HepG2 (cell line): Measurements from ENCODE around the gene TNFSF13. TPM values are rescaled to one million over a fixed set of nuclear protein-coding genes. Genes with fewer than 3 reads are reported as not detected.

Experiments
- GATAD1 ChIP-seq: IDR thresholded peaks from 2 replicates; pipeline ENCODE4 v1.6.1; 2016; ENCODE audit warnings: missing genetic modification reagents, missing compliant biosample characterization
- MBNL3 ChIP-seq: fragments of 250-450 bp; sonication (Bioruptor Pico); conservative IDR thresholded peaks from 2 replicates; pipeline ENCODE4 v1.8.0; 2022; ENCODE audit warnings: mild to moderate bottlenecking, inconsistent platforms
- PHF5A ChIP-seq: IDR thresholded peaks from one replicate; pipeline ENCODE4 v1.6.1; 2018; ENCODE audit warnings: low read depth, missing genetic modification reagents; ENCODE audit not compliant: unreplicated experiment
- TOE1 ChIP-seq: sonication (generic); formaldehyde crosslinking; IDR thresholded peaks from 2 replicates; pipeline ENCODE4 v1.4.0; 2020; ENCODE audit warnings: mild to moderate bottlenecking, missing genetic modification reagents
- TP53 ChIP-seq: sonication (generic); formaldehyde crosslinking; conservative IDR thresholded peaks from 2 replicates; pipeline ENCODE4 v1.4.0; 2020; ENCODE audit warnings: missing genetic modification reagents
- ZBTB42 ChIP-seq: sonication (generic); formaldehyde crosslinking; IDR thresholded peaks from 2 replicates; pipeline ENCODE4 v1.5.0; 2020; ENCODE audit warnings: mild to moderate bottlenecking, missing genetic modification reagents
- polyA plus RNA-seq, 8 experiments: library from polyadenylated mRNA; depleted of rRNA in 3 of 8; stranded (reverse) in 7 of 8; unstranded in 1 of 8; fragments of >200 nt; fragmentation: Illumina TruSeq in 4 of 8; extraction: Trizol in 4 of 8; gene quantifications; 2 replicates each; pipeline versions ENCODE4 v1.2.1 to v1.2.3, GENCODE V29; 2011 to 2016; ENCODE audit warnings: low read depth in 4 of 8, missing spikeins in 1 of 8, mixed read lengths in 1 of 8; ENCODE audit not compliant: insufficient read depth in 1 of 8
- total RNA-seq, 5 experiments: library from RNA; depleted of rRNA; stranded (reverse); fragments of >200 nt; fragmentation: Illumina TruSeq; extraction: Trizol; gene quantifications; 2 replicates each; pipeline ENCODE4 v1.2.3, GENCODE V29; 2016; ENCODE audit warnings: low read depth in 1 of 5
- TF ChIP-seq, protein P1 (sequence below): sonication (generic); formaldehyde crosslinking; IDR thresholded peaks from 2 replicates; pipeline ENCODE4 v1.4.0; 2020; ENCODE audit warnings: missing genetic modification reagents
- TF ChIP-seq, protein P2 (sequence below): sonication (generic); formaldehyde crosslinking; IDR thresholded peaks from 2 replicates; pipeline ENCODE4 v1.5.1; 2020; ENCODE audit warnings: mild to moderate bottlenecking, missing genetic modification reagents, moderate library complexity
- TF ChIP-seq, protein P3 (sequence below): IDR thresholded peaks from 2 replicates; pipeline ENCODE4 v1.6.1; 2016; ENCODE audit warnings: low read depth, missing genetic modification reagents, missing compliant biosample characterization
- TF ChIP-seq, protein P4 (sequence below): sonication (generic); formaldehyde crosslinking; IDR thresholded peaks from 2 replicates; pipeline ENCODE4 v1.4.0; 2020; ENCODE audit warnings: mild to moderate bottlenecking, missing genetic modification reagents
- TF ChIP-seq, protein P5 (sequence below): sonication (generic); formaldehyde crosslinking; IDR thresholded peaks from 2 replicates; pipeline ENCODE4 v1.8.0; 2022; ENCODE audit warnings: missing genetic modification reagents, mild to moderate bottlenecking, moderate library complexity, borderline replicate concordance

The TNFSF13 gene
- total and polyA plus RNA-seq, 2 of the 13 experiments (the other 11 are each of a cell fraction or from before 2014, with no cell fraction given): 2.5 to 3.3 TPM

DNA sequence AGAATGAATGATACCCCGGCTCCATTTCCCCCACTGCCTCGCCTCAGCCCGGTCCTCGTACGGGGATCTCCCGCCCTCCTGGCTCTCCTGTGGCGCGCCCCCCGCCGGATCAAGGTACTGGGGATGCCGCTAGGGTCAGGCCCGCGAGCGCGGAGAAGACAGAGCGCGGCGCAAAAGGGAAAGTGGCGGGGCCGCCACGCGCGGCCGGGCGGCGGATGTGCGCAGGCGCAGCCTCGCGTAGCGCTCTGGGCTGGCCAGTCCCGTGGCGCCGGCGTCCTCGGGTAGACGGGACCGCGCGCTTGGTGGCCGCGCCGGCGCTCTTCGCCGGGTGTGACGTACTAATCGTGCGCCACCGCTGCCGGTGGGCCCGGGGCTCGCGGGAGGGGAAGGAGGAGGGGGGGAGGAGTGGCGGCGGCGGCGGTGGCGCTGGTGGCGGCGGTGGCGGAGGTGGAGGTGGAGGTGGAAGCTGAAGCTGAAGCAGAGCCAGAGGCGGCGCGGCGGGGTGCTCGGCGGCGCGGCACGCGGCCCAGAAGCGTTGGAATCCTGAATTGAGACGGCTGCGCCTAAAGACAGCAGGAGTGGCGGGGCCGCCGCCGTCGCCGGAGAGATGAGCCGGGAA lies 3.1 kb downstream of the TNFSF13 start, which contains the start of gene SENP3 (continued):
- TF ChIP-seq, protein P1, sequence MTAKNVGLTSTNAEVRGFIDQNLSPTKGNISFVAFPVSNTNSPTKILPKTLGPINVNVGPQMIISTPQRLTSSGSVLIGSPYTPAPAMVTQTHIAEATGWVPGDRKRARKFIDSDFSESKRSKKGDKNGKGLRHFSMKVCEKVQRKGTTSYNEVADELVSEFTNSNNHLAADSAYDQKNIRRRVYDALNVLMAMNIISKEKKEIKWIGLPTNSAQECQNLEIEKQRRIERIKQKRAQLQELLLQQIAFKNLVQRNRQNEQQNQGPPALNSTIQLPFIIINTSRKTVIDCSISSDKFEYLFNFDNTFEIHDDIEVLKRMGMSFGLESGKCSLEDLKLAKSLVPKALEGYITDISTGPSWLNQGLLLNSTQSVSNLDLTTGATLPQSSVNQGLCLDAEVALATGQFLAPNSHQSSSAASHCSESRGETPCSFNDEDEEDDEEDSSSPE: peak; percentile 69; the same call in 1 of the 2 replicates
- peak; percentile 93 for TF ChIP-seq GATAD1 (CRISPR knock-in tag)
- TF ChIP-seq, protein P2, sequence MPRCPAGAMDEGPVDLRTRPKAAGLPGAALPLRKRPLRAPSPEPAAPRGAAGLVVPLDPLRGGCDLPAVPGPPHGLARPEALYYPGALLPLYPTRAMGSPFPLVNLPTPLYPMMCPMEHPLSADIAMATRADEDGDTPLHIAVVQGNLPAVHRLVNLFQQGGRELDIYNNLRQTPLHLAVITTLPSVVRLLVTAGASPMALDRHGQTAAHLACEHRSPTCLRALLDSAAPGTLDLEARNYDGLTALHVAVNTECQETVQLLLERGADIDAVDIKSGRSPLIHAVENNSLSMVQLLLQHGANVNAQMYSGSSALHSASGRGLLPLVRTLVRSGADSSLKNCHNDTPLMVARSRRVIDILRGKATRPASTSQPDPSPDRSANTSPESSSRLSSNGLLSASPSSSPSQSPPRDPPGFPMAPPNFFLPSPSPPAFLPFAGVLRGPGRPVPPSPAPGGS: 0 out of 2 replicates have a peak, but pooled peaks have one; percentile 39
- TF ChIP-seq PHF5A (CRISPR knock-in tag): peak; percentile 6
- TF ChIP-seq TOE1 (CRISPR knock-in tag): no peak
- TF ChIP-seq TP53: no peak
- no peak for TF ChIP-seq MBNL3 (CRISPR knock-in tag)
- TF ChIP-seq, protein P3, sequence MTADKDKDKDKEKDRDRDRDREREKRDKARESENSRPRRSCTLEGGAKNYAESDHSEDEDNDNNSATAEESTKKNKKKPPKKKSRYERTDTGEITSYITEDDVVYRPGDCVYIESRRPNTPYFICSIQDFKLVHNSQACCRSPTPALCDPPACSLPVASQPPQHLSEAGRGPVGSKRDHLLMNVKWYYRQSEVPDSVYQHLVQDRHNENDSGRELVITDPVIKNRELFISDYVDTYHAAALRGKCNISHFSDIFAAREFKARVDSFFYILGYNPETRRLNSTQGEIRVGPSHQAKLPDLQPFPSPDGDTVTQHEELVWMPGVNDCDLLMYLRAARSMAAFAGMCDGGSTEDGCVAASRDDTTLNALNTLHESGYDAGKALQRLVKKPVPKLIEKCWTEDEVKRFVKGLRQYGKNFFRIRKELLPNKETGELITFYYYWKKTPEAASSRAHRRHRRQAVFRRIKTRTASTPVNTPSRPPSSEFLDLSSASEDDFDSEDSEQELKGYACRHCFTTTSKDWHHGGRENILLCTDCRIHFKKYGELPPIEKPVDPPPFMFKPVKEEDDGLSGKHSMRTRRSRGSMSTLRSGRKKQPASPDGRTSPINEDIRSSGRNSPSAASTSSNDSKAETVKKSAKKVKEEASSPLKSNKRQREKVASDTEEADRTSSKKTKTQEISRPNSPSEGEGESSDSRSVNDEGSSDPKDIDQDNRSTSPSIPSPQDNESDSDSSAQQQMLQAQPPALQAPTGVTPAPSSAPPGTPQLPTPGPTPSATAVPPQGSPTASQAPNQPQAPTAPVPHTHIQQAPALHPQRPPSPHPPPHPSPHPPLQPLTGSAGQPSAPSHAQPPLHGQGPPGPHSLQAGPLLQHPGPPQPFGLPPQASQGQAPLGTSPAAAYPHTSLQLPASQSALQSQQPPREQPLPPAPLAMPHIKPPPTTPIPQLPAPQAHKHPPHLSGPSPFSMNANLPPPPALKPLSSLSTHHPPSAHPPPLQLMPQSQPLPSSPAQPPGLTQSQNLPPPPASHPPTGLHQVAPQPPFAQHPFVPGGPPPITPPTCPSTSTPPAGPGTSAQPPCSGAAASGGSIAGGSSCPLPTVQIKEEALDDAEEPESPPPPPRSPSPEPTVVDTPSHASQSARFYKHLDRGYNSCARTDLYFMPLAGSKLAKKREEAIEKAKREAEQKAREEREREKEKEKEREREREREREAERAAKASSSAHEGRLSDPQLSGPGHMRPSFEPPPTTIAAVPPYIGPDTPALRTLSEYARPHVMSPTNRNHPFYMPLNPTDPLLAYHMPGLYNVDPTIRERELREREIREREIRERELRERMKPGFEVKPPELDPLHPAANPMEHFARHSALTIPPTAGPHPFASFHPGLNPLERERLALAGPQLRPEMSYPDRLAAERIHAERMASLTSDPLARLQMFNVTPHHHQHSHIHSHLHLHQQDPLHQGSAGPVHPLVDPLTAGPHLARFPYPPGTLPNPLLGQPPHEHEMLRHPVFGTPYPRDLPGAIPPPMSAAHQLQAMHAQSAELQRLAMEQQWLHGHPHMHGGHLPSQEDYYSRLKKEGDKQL: no peak
- TF ChIP-seq, protein P4, sequence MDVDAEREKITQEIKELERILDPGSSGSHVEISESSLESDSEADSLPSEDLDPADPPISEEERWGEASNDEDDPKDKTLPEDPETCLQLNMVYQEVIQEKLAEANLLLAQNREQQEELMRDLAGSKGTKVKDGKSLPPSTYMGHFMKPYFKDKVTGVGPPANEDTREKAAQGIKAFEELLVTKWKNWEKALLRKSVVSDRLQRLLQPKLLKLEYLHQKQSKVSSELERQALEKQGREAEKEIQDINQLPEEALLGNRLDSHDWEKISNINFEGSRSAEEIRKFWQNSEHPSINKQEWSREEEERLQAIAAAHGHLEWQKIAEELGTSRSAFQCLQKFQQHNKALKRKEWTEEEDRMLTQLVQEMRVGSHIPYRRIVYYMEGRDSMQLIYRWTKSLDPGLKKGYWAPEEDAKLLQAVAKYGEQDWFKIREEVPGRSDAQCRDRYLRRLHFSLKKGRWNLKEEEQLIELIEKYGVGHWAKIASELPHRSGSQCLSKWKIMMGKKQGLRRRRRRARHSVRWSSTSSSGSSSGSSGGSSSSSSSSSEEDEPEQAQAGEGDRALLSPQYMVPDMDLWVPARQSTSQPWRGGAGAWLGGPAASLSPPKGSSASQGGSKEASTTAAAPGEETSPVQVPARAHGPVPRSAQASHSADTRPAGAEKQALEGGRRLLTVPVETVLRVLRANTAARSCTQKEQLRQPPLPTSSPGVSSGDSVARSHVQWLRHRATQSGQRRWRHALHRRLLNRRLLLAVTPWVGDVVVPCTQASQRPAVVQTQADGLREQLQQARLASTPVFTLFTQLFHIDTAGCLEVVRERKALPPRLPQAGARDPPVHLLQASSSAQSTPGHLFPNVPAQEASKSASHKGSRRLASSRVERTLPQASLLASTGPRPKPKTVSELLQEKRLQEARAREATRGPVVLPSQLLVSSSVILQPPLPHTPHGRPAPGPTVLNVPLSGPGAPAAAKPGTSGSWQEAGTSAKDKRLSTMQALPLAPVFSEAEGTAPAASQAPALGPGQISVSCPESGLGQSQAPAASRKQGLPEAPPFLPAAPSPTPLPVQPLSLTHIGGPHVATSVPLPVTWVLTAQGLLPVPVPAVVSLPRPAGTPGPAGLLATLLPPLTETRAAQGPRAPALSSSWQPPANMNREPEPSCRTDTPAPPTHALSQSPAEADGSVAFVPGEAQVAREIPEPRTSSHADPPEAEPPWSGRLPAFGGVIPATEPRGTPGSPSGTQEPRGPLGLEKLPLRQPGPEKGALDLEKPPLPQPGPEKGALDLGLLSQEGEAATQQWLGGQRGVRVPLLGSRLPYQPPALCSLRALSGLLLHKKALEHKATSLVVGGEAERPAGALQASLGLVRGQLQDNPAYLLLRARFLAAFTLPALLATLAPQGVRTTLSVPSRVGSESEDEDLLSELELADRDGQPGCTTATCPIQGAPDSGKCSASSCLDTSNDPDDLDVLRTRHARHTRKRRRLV (CRISPR knock-in tag): 0 out of 2 replicates have a peak, but pooled peaks have one; percentile 35
- TF ChIP-seq, protein P5, sequence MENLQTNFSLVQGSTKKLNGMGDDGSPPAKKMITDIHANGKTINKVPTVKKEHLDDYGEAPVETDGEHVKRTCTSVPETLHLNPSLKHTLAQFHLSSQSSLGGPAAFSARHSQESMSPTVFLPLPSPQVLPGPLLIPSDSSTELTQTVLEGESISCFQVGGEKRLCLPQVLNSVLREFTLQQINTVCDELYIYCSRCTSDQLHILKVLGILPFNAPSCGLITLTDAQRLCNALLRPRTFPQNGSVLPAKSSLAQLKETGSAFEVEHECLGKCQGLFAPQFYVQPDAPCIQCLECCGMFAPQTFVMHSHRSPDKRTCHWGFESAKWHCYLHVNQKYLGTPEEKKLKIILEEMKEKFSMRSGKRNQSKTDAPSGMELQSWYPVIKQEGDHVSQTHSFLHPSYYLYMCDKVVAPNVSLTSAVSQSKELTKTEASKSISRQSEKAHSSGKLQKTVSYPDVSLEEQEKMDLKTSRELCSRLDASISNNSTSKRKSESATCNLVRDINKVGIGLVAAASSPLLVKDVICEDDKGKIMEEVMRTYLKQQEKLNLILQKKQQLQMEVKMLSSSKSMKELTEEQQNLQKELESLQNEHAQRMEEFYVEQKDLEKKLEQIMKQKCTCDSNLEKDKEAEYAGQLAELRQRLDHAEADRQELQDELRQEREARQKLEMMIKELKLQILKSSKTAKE (CRISPR knock-in tag): 0 out of 2 replicates have a peak, but pooled peaks have one; percentile 19
- peak; percentile 62; the same call in 1 of the 2 replicates for TF ChIP-seq ZBTB42
